B cell (primary cell): ENCODE measurements around the gene PORCN. TPM values are rescaled to one million over a fixed set of nuclear protein-coding genes. Genes with fewer than 3 reads are reported as not detected.

Source experiments
- ATAC-seq: fragments of 200-7000 bp; cut with Tn5 transposase; one replicate; pipeline ENCODE4 v1.10.0; 2021; ENCODE audit warnings: low read depth, mild to moderate bottlenecking, moderate number of reproducible peaks, moderate library complexity
- CTCF ChIA-PET: fragments of 350-600 bp; sonication (Branson Sonifier 250); formaldehyde crosslinking; loops from one replicate; lab custom pipeline; 2021; ENCODE audit warnings: antibody characterized with exemption, inconsistent platforms; lab: Charles Lee
- POLR2A ChIA-PET: fragments of 350-600 bp; sonication (Branson Sonifier 250); formaldehyde crosslinking; loops from one replicate; lab custom pipeline; 2021; ENCODE audit warnings: antibody characterized with exemption; lab: Charles Lee
- DNase-seq: peaks from one replicate; pipeline ENCODE4 v3.0.0; 2013
- H2AFZ ChIP-seq: 2 replicates; pipeline ENCODE4 v1.6.1; 2012; ENCODE audit warnings: mild to moderate bottlenecking, low read depth, low read length; ENCODE audit not compliant: insufficient read depth, poor library complexity, severe bottlenecking
- H3K27ac ChIP-seq, 2 donors: 1 replicate in 1 of 2; 2 replicates in 1 of 2; pipeline ENCODE4 v1.5.1; 2012 to 2013; ENCODE audit warnings: low read length in 2 of 2, mild to moderate bottlenecking in 2 of 2, moderate library complexity in 1 of 2
- H3K27me3 ChIP-seq, 4 experiments: fragments of 200-600 bp in 1 of 4; sonication (generic) in 1 of 4; replicated peaks in 1 of 4; 1 replicate in 2 of 4; 2 replicates in 2 of 4; pipeline versions ENCODE4 v1.6.1 to v1.7.0; 2013 to 2016; ENCODE audit warnings: low read length in 3 of 4, mild to moderate bottlenecking in 2 of 4, mixed read lengths in 1 of 4, moderate library complexity in 1 of 4; ENCODE audit not compliant: insufficient read depth in 4 of 4, control insufficient read depth in 3 of 4; ENCODE audit errors: control extremely low read depth in 1 of 4
- H3K36me3 ChIP-seq, 2 experiments: replicated peaks in 1 of 2; 1 replicate in 1 of 2; 2 replicates in 1 of 2; pipeline versions ENCODE4 v1.6.1 to v1.7.1; 2013; ENCODE audit warnings: low read length in 1 of 2; ENCODE audit not compliant: insufficient read depth in 2 of 2, control insufficient read depth in 1 of 2; ENCODE audit errors: control extremely low read depth in 1 of 2, extremely low read depth in 1 of 2
- H3K4me1 ChIP-seq, 2 donors: fragments of 200-600 bp in 1 of 2; sonication (generic) in 1 of 2; 1 replicate in 1 of 2; 2 replicates in 1 of 2; pipeline versions ENCODE4 v1.5.1 to v1.6.1; 2013 to 2017; ENCODE audit warnings: low read length in 2 of 2; ENCODE audit not compliant: control insufficient read depth in 2 of 2, insufficient read depth in 2 of 2
- H3K4me2 ChIP-seq: replicated peaks from 2 replicates; pipeline ENCODE3; 2012; ENCODE audit warnings: mild to moderate bottlenecking, low read depth, low read length; ENCODE audit not compliant: poor library complexity, severe bottlenecking
- H3K4me3 ChIP-seq, 5 experiments: fragments of 200-600 bp in 1 of 5; sonication (generic) in 1 of 5; 1 replicate in 3 of 5; 2 replicates in 2 of 5; pipeline versions ENCODE4 v1.5.1 to v1.7.0; 2011 to 2016; ENCODE audit warnings: low read length in 4 of 5, mild to moderate bottlenecking in 4 of 5, low read depth in 2 of 5, control low read depth in 1 of 5, moderate library complexity in 1 of 5; ENCODE audit not compliant: insufficient read depth in 1 of 5; ENCODE audit errors: control extremely low read depth in 1 of 5, extremely low read depth in 1 of 5
- H3K79me2 ChIP-seq: fragments of 200-600 bp; sonication (generic); one replicate; pipeline ENCODE4 v1.6.0; 2016; ENCODE audit warnings: low read length; ENCODE audit not compliant: control insufficient read depth, insufficient read depth
- H3K9ac ChIP-seq: fragments of 200-600 bp; sonication (generic); 2 replicates; pipeline ENCODE4 v1.6.1; 2017; ENCODE audit warnings: mild to moderate bottlenecking, low read length, moderate library complexity
- H3K9me3 ChIP-seq, 3 donors: one replicate each; pipeline versions ENCODE4 v1.6.1 to v1.7.1; 2013; ENCODE audit warnings: low read length in 2 of 3; ENCODE audit not compliant: control insufficient read depth in 2 of 3, insufficient read depth in 1 of 3; ENCODE audit errors: control extremely low read depth in 1 of 3
- H4K20me1 ChIP-seq: 2 replicates; pipeline ENCODE4 v1.6.0; 2012; ENCODE audit warnings: mild to moderate bottlenecking, low read length; ENCODE audit not compliant: insufficient read depth, control insufficient read depth, poor library complexity, severe bottlenecking
- H3K27ac Mint-ChIP-seq: one replicate; pipeline ENCODE4 v1.8.0; 2021; ENCODE audit warnings: mixed read lengths
- H3K27me3 Mint-ChIP-seq: one replicate; pipeline ENCODE4 v1.8.0; 2021; ENCODE audit warnings: mixed read lengths
- H3K4me1 Mint-ChIP-seq: one replicate; pipeline ENCODE4 v1.8.0; 2021; ENCODE audit warnings: mixed read lengths
- H3K4me3 Mint-ChIP-seq: one replicate; pipeline ENCODE4 v1.8.0; 2021; ENCODE audit warnings: mixed read lengths
- H3K9me3 Mint-ChIP-seq: one replicate; pipeline ENCODE4 v1.8.0; 2022; ENCODE audit warnings: mixed read lengths; ENCODE audit not compliant: insufficient read depth
- CTCF ChIP-seq: fragments of 200-600 bp; IDR thresholded peaks from one replicate; pipeline ENCODE4 v1.8.0; 2022; ENCODE audit warnings: antibody characterized with exemption, mild to moderate bottlenecking
- EZH2 ChIP-seq: IDR thresholded peaks from 2 replicates; pipeline ENCODE4 v1.6.1; 2012; ENCODE audit warnings: borderline replicate concordance, low read depth, mild to moderate bottlenecking, moderate library complexity, low read length; ENCODE audit not compliant: insufficient read depth, poor library complexity, severe bottlenecking
- WGBS: methylation state at CpG from one replicate; pipeline ENCODE4 v1.1.5; 2013; ENCODE audit warnings: missing lambda C conversion rate; ENCODE audit not compliant: insufficient coverage; 5-methylcytosine and 5-hydroxymethylcytosine counted together
- intact Hi-C: fragments of 100-400 bp; cut with micrococcal nuclease; formaldehyde crosslinking; loops from one replicate; pipeline ENCODE4 v1.10.0; 2022
- polyA plus RNA-seq: library from polyadenylated mRNA; depleted of rRNA; stranded (reverse); fragments of >200 nt; gene quantifications from 2 replicates; pipeline ENCODE4 v1.2.3, GENCODE V29; 2012
- total RNA-seq, 2 donors: library from RNA; stranded (reverse); fragments of 120-200 nt in 1 of 2; gene quantifications; 1 replicate in 1 of 2; 2 replicates in 1 of 2; pipeline versions ENCODE4 v1.2.3 to v1.2.4, GENCODE V29; 2013 to 2022

The PORCN gene
- total and polyA plus RNA-seq, 2 donors (not counting 1 experiment from before 2014, with no cell fraction given) = 12.8 to 18.5 TPM

GRCh38 chrX:48513670-48514069 is 4.9 kb downstream of the PORCN start:
- Histone ChIP-seq H3K9me3 (no peaks in the 10 kb centered on the region), H3K4me2 (no peak overlapping the region), H3K9ac (no peak overlapping the region), H4K20me1 (no peaks in the 10 kb centered on the region), H3K36me3 (no peaks in the 10 kb centered on the region), H2AFZ (no peak overlapping the region), H3K4me3 (no peak overlapping the region), H3K27me3 (no peaks in the 10 kb centered on the region), H3K79me2 (no peaks in the 10 kb centered on the region), H3K4me1 (peaks cover 0 to 7% of the 10 kb centered on the region in 2 donors), H3K27ac (no peak overlapping the region)
- Mint-ChIP-seq H3K4me1 (peaks cover 8% of the 10 kb centered on the region), H3K9me3 (no peaks in the 10 kb centered on the region), H3K27me3 (no peaks in the 10 kb centered on the region), H3K27ac (no peak overlapping the region), H3K4me3 (no peak overlapping the region)
- POLR2A ChIA-PET = no interaction called here
- TF ChIP-seq EZH2 (no peak), CTCF (no peak)
- CTCF ChIA-PET = no interaction called here
- DNase-seq (no peak), ATAC-seq (no peak)
- no CpG with 5 or more reads among the region's 4 CpGs for WGBS
- intact Hi-C loops = no loop called here

- H3K27me3 Mint-ChIP-seq = no peaks in the 10 kb centered on the region
- no peak overlapping the region for H2AFZ ChIP-seq
- no peaks in the 10 kb centered on the region for H3K9me3 Mint-ChIP-seq
- WGBS = 67% methylated on average over 1 of the region's 16 CpGs
- H4K20me1 ChIP-seq = no peaks in the 10 kb centered on the region
- TF ChIP-seq CTCF (no peak), EZH2 (no peak)
- DNase-seq (no peak), ATAC-seq (no peak)
- no peak overlapping the region for H3K4me3 Mint-ChIP-seq
- no peaks in the 10 kb centered on the region for H3K79me2 ChIP-seq
- H3K36me3 ChIP-seq = no peaks in the 10 kb centered on the region
- H3K27ac ChIP-seq = no peak overlapping the region
- CTCF ChIA-PET = interaction anchor here (0.6 kb wide), 1 partner anchor 1968 kb away, joined by 3 read pairs; no protein-coding TSS in a partner anchor
- no peak overlapping the region for H3K9ac ChIP-seq
- no peak overlapping the region for H3K27ac Mint-ChIP-seq
- H3K9me3 ChIP-seq = no peaks in the 10 kb centered on the region
- H3K4me3 ChIP-seq = no peak overlapping the region
- H3K4me2 ChIP-seq = no peak overlapping the region
- intact Hi-C loops = no loop called here
- H3K4me1 ChIP-seq = peaks cover 0 to 5% of the 10 kb centered on the region in 2 donors
- no peaks in the 10 kb centered on the region for H3K27me3 ChIP-seq
- H3K4me1 Mint-ChIP-seq = peaks cover 7% of the 10 kb centered on the region
- POLR2A ChIA-PET = no interaction called here
Observed at GRCh38 chrX:48514126-48514806, 5.5 kb downstream of the PORCN start.
